ENCODE results near the gene DTL. TPM values are rescaled to one million over a fixed set of nuclear protein-coding genes. Genes with fewer than 3 reads are reported as not detected.

The DTL gene
- total RNA-seq, 1 experiment from 2014 or later: 73.0 TPM

DNA sequence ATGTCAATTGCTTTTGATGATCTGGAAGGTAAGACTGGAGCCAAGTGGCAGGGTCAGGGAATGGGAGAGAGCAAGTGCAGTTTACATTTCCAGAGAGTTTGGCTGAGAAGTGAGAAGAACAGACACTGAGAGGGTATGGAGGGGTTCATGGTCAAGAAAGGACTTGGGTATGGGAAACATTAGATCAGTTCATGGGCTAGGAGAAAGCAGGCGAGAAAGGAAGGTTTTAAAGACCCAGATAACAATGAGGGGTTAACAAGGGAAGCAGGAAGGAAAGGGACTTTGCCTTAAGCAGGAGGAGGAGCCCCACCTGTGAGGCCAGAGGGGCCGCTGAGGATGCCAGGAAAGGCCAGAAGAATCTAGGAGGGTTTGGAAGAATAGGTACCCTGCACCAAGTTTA is 78.2 kb downstream of the DTL start:
- no peak overlapping the region for H3K4me2 ChIP-seq (ENCODE audit: insufficient read depth, insufficient read length, low read length)
- no peak overlapping the region for H3K9ac ChIP-seq (ENCODE audit: extremely low read depth, insufficient read length, low read length)
- WGBS (ENCODE audit: extremely low coverage, insufficient read length, low lambda C conversion rate): no CpG with 5 or more reads among the region's 2 CpGs
- no peak overlapping the region for H2BK12ac ChIP-seq (ENCODE audit: insufficient read length, low read depth, low read length)
- Mint-ChIP-seq H3K4me1 (peaks cover 8 to 9% of the 10 kb centered on the region in 2 experiments; a peak in 3 of 4 replicates), H3K27me3 (ENCODE audit: low read depth) (no peaks in the 10 kb centered on the region), H3K4me3 (no peak overlapping the region), H3K9me3 (no peaks in the 10 kb centered on the region), H3K27ac (no peak overlapping the region), H3K36me3 (ENCODE audit: insufficient read depth in 1 of 3, low read depth in 3 of 3) (no peaks in the 10 kb centered on the region; a peak in 1 of 7 replicates)
- no peak overlapping the region for H2AFZ ChIP-seq (ENCODE audit: low read length)
- no peak overlapping the region for H3T11ph ChIP-seq (ENCODE audit: low read length)
- no peaks in the 10 kb centered on the region for H3K4me1 ChIP-seq (ENCODE audit: insufficient read depth, low read length)
- no peak overlapping the region for H4K5ac ChIP-seq (ENCODE audit: insufficient read length, low read depth, low read length)
- H4K91ac ChIP-seq (ENCODE audit: insufficient read length, low read depth, low read length): no peak overlapping the region
- no peak overlapping the region for H3K4ac ChIP-seq (ENCODE audit: low read depth, low read length)
- no peak overlapping the region for H4K8ac ChIP-seq (replicated peaks; ENCODE audit: insufficient read length, low read depth, low read length)
- no peaks in the 10 kb centered on the region for H3K79me1 ChIP-seq (ENCODE audit: insufficient read depth, low read depth, low read length, poor library complexity, severe bottlenecking)
- H3K23me2 ChIP-seq (ENCODE audit: insufficient read length, low read depth, low read length, poor library complexity, severe bottlenecking): no peaks in the 10 kb centered on the region
- no peak overlapping the region for H2AK5ac ChIP-seq (ENCODE audit: insufficient read length, low read length)
- no peaks in the 10 kb centered on the region for H3K27me3 ChIP-seq (ENCODE audit: insufficient read depth, low read length)
- no peak overlapping the region for H2BK120ac ChIP-seq (ENCODE audit: low read depth, low read length, poor library complexity, severe bottlenecking)
- no peak overlapping the region for H3K18ac ChIP-seq (ENCODE audit: insufficient read length, low read depth, low read length)
- H2BK15ac ChIP-seq (ENCODE audit: low read depth, low read length): no peak overlapping the region
- DNase-seq: no peak
- H3K23ac ChIP-seq (ENCODE audit: insufficient read length, low read depth, low read length): no peak overlapping the region
- no peaks in the 10 kb centered on the region for H3K79me2 ChIP-seq (ENCODE audit: insufficient read depth, low read length)
- no peak overlapping the region for H3K56ac ChIP-seq (ENCODE audit: insufficient read length, low read depth, low read length)
- TF ChIP-seq, protein P1, sequence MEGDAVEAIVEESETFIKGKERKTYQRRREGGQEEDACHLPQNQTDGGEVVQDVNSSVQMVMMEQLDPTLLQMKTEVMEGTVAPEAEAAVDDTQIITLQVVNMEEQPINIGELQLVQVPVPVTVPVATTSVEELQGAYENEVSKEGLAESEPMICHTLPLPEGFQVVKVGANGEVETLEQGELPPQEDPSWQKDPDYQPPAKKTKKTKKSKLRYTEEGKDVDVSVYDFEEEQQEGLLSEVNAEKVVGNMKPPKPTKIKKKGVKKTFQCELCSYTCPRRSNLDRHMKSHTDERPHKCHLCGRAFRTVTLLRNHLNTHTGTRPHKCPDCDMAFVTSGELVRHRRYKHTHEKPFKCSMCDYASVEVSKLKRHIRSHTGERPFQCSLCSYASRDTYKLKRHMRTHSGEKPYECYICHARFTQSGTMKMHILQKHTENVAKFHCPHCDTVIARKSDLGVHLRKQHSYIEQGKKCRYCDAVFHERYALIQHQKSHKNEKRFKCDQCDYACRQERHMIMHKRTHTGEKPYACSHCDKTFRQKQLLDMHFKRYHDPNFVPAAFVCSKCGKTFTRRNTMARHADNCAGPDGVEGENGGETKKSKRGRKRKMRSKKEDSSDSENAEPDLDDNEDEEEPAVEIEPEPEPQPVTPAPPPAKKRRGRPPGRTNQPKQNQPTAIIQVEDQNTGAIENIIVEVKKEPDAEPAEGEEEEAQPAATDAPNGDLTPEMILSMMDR (conservative IDR thresholded peaks at IDR 0.05): no peak
- H4K20me1 ChIP-seq (ENCODE audit: control insufficient read depth, insufficient read depth, insufficient read length): no peaks in the 10 kb centered on the region
- H2BK20ac ChIP-seq (ENCODE audit: low read depth, low read length, poor library complexity, severe bottlenecking): no peak overlapping the region
- no peak overlapping the region for H2BK5ac ChIP-seq (ENCODE audit: insufficient read length, low read length)
- no peak overlapping the region for H3K14ac ChIP-seq (ENCODE audit: insufficient read depth, low read length)
- no peak overlapping the region for H3K27ac ChIP-seq (ENCODE audit: insufficient read length, low read depth, low read length)
- no peaks in the 10 kb centered on the region for H3K9me3 ChIP-seq (ENCODE audit: control insufficient read depth, low read depth, low read length)

Measured in H9 (cell line).